K562 (cell line): ENCODE measurements around the gene COL4A6. TPM values are rescaled to one million over a fixed set of nuclear protein-coding genes. Genes with fewer than 3 reads are reported as not detected.

ENCODE experiments used
- ATAC-seq: fragments of 200-7000 bp; cut with Tn5 transposase; 3 replicates; pipeline ENCODE4 v1.9.1; 2020; ENCODE audit warnings: moderate library complexity
- BruUV-seq: library from RNA; stranded (reverse); fragments of 400-500 nt; replicated peaks from 2 replicates; lab custom pipeline; 2021; lab: Mats Ljungman, UMichigan
- CTCF ChIA-PET: fragments of 300-600 bp; formaldehyde crosslinking; extraction: SDS; loops from one replicate; lab custom pipeline; 2021; ENCODE audit warnings: low intra/inter-chr PET ratio; lab: Yijun Ruan, JAX
- POLR2A ChIA-PET: fragments of 300-600, 350-650 bp; sonication (Branson Sonifier 250); formaldehyde crosslinking; extraction: SDS; loops from one replicate; lab custom pipeline; 2021; ENCODE audit warnings: antibody characterized with exemption, inconsistent platforms; lab: Yijun Ruan, JAX
- DNase-seq, 4 experiments: peaks; one replicate each; pipeline versions ENCODE4 v3.0.0 to v3.0.0-alpha.2; 2011 to 2018; ENCODE audit warnings: low spot score in 3 of 4, mixed read lengths in 3 of 4; ENCODE audit errors: extremely low read depth in 1 of 4
- FAIRE-seq: peaks from 2 replicates; lab custom pipeline; 2011; peaks lifted over from hg19 to GRCh38; lab: Jason Lieb, UNC
- H2AFZ ChIP-seq: 2 replicates; pipeline ENCODE4 v1.6.0; 2011; ENCODE audit warnings: low read depth, low read length, control low read depth, inconsistent platforms
- H3K27ac ChIP-seq: fragments of 200-600 bp; 3 replicates; pipeline ENCODE4 v1.8.0; 2011; ENCODE audit warnings: low read depth, mild to moderate bottlenecking, control low read depth, inconsistent platforms, low read length, moderate library complexity, mixed read lengths; ENCODE audit errors: extremely low read depth
- H3K27me3 ChIP-seq, 2 experiments: fragments of 300-600 bp in 1 of 2; 2 replicates in 1 of 2; 3 replicates in 1 of 2; pipeline versions ENCODE4 v1.6.0 to v1.8.0; 2011; ENCODE audit warnings: inconsistent platforms in 2 of 2, low read length in 2 of 2, mild to moderate bottlenecking in 1 of 2, mixed read lengths in 1 of 2, moderate library complexity in 1 of 2; ENCODE audit not compliant: control insufficient read depth in 2 of 2, insufficient read depth in 2 of 2
- H3K36me3 ChIP-seq: fragments of 300-600 bp; 3 replicates; pipeline ENCODE4 v1.8.0; 2011; ENCODE audit warnings: mild to moderate bottlenecking, low read length, inconsistent platforms; ENCODE audit not compliant: control insufficient read depth, insufficient read depth
- H3K4me1 ChIP-seq, 2 experiments: fragments of 200-600 bp in 1 of 2; replicated peaks in 1 of 2; 2 replicates in 1 of 2; 3 replicates in 1 of 2; pipeline versions ENCODE4 v1.5.1 to v1.8.0; 2011; ENCODE audit warnings: inconsistent platforms in 2 of 2, low read length in 2 of 2, mild to moderate bottlenecking in 1 of 2, mixed read lengths in 1 of 2, moderate library complexity in 1 of 2; ENCODE audit not compliant: control insufficient read depth in 2 of 2, insufficient read depth in 2 of 2
- H3K4me2 ChIP-seq: 2 replicates; pipeline ENCODE4 v1.6.1; 2011; ENCODE audit warnings: low read length, control low read depth, inconsistent platforms, mixed read lengths; ENCODE audit not compliant: insufficient read depth
- H3K4me3 ChIP-seq: fragments of 200-600 bp; sonication (generic), shearing (Covaris generic); 2 replicates; pipeline ENCODE4 v1.5.1; 2016; ENCODE audit warnings: control low read depth, inconsistent platforms
- H3K79me2 ChIP-seq: fragments of 200-600 bp; 3 replicates; pipeline ENCODE4 v1.8.0; 2011; ENCODE audit warnings: low read length, inconsistent platforms; ENCODE audit not compliant: control insufficient read depth, insufficient read depth
- H3K9ac ChIP-seq, 2 experiments: 2 replicates each; pipeline versions ENCODE4 v1.6.0 to v1.6.1; 2011; ENCODE audit warnings: low read depth in 2 of 2, low read length in 2 of 2, control low read depth in 1 of 2, inconsistent platforms in 1 of 2, mild to moderate bottlenecking in 1 of 2, mixed read lengths in 1 of 2; ENCODE audit not compliant: insufficient read depth in 1 of 2
- H3K9me1 ChIP-seq: one replicate; pipeline ENCODE4 v1.6.0; 2011; ENCODE audit warnings: inconsistent platforms, mild to moderate bottlenecking, low read length, moderate library complexity; ENCODE audit not compliant: control insufficient read depth, insufficient read depth
- H3K9me3 ChIP-seq: replicated peaks from 2 replicates; pipeline ENCODE4 v1.5.1; 2011; ENCODE audit warnings: low read depth, low read length, inconsistent platforms; ENCODE audit not compliant: control insufficient read depth, insufficient read depth
- H4K20me1 ChIP-seq: replicated peaks from 2 replicates; pipeline ENCODE4 v1.6.1; 2011; ENCODE audit warnings: low read length, inconsistent platforms, mixed read lengths; ENCODE audit not compliant: control insufficient read depth, insufficient read depth
- CAMTA2 ChIP-seq: fragments of 250-450 bp; sonication (Bioruptor Pico); conservative IDR thresholded peaks from 2 replicates; pipeline ENCODE4 v1.5.1; 2022
- CBFB ChIP-seq: sonication (generic); formaldehyde crosslinking; IDR thresholded peaks from 2 replicates; pipeline ENCODE4 v1.4.0; 2020; ENCODE audit warnings: mild to moderate bottlenecking, missing genetic modification reagents
- CHD2 ChIP-seq: IDR thresholded peaks from 2 replicates; pipeline ENCODE4 v1.6.1; 2011; ENCODE audit warnings: low read depth, low read length
- GABPA ChIP-seq: fragments of 200-800 bp; sonication (Bioruptor generic); conservative IDR thresholded peaks from 2 replicates; pipeline ENCODE4 v1.6.1; 2016; ENCODE audit warnings: low read depth, missing genetic modification characterization, missing compliant biosample characterization
- MAFG ChIP-seq: fragments of 450-650 bp; conservative IDR thresholded peaks from 2 replicates; pipeline ENCODE4 v1.6.1; 2016; ENCODE audit warnings: missing genetic modification characterization, missing compliant biosample characterization
- TEAD2 ChIP-seq: fragments of 450-650 bp; IDR thresholded peaks from 2 replicates; pipeline ENCODE4 v1.6.1; 2016; ENCODE audit warnings: missing genetic modification characterization, control low read depth, missing compliant biosample characterization
- TRIM28 ChIP-seq: fragments of 450-650 bp; IDR thresholded peaks from 2 replicates; pipeline ENCODE4 v1.6.1; 2017
- ZFP1 ChIP-seq: fragments of 450-650 bp; formaldehyde crosslinking; IDR thresholded peaks from 2 replicates; pipeline ENCODE4 v1.4.0; 2020; ENCODE audit warnings: mild to moderate bottlenecking, mixed read lengths
- WGBS: fragments of 100-300 bp; shearing (Covaris generic); methylation state at CpG from one replicate; pipeline ENCODE4 v1.1.6; 2016; ENCODE audit warnings: low coverage, mixed read lengths; ENCODE audit not compliant: insufficient coverage; ENCODE audit errors: missing lambda C conversion rate; 5-methylcytosine and 5-hydroxymethylcytosine counted together
- in situ Hi-C: fragments of 300-500 bp; cut with MboI; formaldehyde crosslinking; loops from 4 replicates; pipeline ENCODE4 v1.15.0; 2018; ENCODE audit warnings: inconsistent platforms, mixed read lengths
- intact Hi-C: fragments of 100-400 bp; cut with micrococcal nuclease; formaldehyde crosslinking; loops from 2 replicates; pipeline ENCODE4 v1.14.2; 2022
- polyA plus RNA-seq, 8 experiments: library from polyadenylated mRNA; depleted of rRNA in 4 of 8; stranded (reverse) in 5 of 8; unstranded in 3 of 8; fragments of >200 nt; fragmentation: Nextera tagmentation in 2 of 8; fragmentation: Illumina TruSeq in 1 of 8; extraction: Ambion mirVana in 2 of 8; extraction: Trizol in 1 of 8; gene quantifications; 2 replicates each; pipeline versions ENCODE4 v1.2.1 to v1.2.3, GENCODE V29; 2011 to 2014; ENCODE audit warnings: inconsistent platforms in 1 of 8, missing spikeins in 1 of 8
- total RNA-seq, 7 experiments: library from RNA; depleted of rRNA in 6 of 7; stranded (reverse); fragments of >200 nt in 6 of 7; fragmentation: Illumina TruSeq in 2 of 7; extraction: Trizol in 2 of 7; gene quantifications; 2 replicates each; pipeline versions ENCODE4 v1.2.1 to v1.2.3, GENCODE V29; 2011 to 2021; ENCODE audit warnings: low replicate concordance in 1 of 7
- TF ChIP-seq, protein P1 (sequence below): fragments of 450-650 bp; IDR thresholded peaks from 2 replicates; pipeline ENCODE4 v1.6.1; 2016; ENCODE audit warnings: borderline replicate concordance
- TF ChIP-seq, protein P2 (sequence below): fragments of 450-650 bp; formaldehyde crosslinking; IDR thresholded peaks from 2 replicates; pipeline ENCODE4 v1.4.0; 2020; ENCODE audit warnings: mild to moderate bottlenecking, moderate library complexity

The COL4A6 gene
- total and polyA plus RNA-seq, 9 of the 15 experiments (the other 6 are each of a cell fraction or from before 2014, with no cell fraction given): 0.02 to 0.05 TPM; not detected in 7

GRCh38 chrX:108353452-108353851 is 84.8 kb downstream of the COL4A6 start:
- no peak for DNase-seq
- intact Hi-C loops: no loop called here
- no TSS peak for BruUV-seq
- POLR2A ChIA-PET: interaction anchor here (1.2 kb wide), 1 partner anchor 13 kb away, joined by 4 read pairs; no protein-coding TSS in a partner anchor
- WGBS: 0% methylated on average over 1 of the region's 1 CpG
- no peaks in the 10 kb centered on the region for H3K36me3 ChIP-seq
- H4K20me1 ChIP-seq: no peaks in the 10 kb centered on the region
- no peak for FAIRE-seq
- H3K4me2 ChIP-seq: no peak overlapping the region
- CTCF ChIA-PET: no interaction called here
- no peak for ATAC-seq
- no peaks in the 10 kb centered on the region for H3K79me2 ChIP-seq
- no peaks in the 10 kb centered on the region for H3K4me1 ChIP-seq
- H3K27ac ChIP-seq: no peak overlapping the region
- H3K9ac ChIP-seq: no peak overlapping the region
- TF ChIP-seq CBFB (CRISPR knock-in tag) (no peak), TRIM28 (no peak), GABPA (no peak), TEAD2 (tag) (no peak), MAFG (tag) (no peak), ZFP1 (CRISPR knock-in tag) (no peak), CHD2 (no peak), CAMTA2 (no peak)
- TF ChIP-seq, protein P1, sequence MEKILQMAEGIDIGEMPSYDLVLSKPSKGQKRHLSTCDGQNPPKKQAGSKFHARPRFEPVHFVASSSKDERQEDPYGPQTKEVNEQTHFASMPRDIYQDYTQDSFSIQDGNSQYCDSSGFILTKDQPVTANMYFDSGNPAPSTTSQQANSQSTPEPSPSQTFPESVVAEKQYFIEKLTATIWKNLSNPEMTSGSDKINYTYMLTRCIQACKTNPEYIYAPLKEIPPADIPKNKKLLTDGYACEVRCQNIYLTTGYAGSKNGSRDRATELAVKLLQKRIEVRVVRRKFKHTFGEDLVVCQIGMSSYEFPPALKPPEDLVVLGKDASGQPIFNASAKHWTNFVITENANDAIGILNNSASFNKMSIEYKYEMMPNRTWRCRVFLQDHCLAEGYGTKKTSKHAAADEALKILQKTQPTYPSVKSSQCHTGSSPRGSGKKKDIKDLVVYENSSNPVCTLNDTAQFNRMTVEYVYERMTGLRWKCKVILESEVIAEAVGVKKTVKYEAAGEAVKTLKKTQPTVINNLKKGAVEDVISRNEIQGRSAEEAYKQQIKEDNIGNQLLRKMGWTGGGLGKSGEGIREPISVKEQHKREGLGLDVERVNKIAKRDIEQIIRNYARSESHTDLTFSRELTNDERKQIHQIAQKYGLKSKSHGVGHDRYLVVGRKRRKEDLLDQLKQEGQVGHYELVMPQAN: no peak
- TF ChIP-seq, protein P2, sequence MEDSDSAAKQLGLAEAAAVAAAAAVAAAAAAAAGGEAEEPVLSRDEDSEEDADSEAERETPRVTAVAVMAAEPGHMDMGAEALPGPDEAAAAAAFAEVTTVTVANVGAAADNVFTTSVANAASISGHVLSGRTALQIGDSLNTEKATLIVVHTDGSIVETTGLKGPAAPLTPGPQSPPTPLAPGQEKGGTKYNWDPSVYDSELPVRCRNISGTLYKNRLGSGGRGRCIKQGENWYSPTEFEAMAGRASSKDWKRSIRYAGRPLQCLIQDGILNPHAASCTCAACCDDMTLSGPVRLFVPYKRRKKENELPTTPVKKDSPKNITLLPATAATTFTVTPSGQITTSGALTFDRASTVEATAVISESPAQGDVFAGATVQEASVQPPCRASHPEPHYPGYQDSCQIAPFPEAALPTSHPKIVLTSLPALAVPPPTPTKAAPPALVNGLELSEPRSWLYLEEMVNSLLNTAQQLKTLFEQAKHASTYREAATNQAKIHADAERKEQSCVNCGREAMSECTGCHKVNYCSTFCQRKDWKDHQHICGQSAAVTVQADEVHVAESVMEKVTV (CRISPR knock-in tag): no peak
- no peaks in the 10 kb centered on the region for H3K9me1 ChIP-seq
- no peak overlapping the region for H3K4me3 ChIP-seq
- H3K9me3 ChIP-seq: no peaks in the 10 kb centered on the region
- in situ Hi-C loops: no loop called here
- no peak overlapping the region for H2AFZ ChIP-seq
- no peaks in the 10 kb centered on the region for H3K27me3 ChIP-seq
